Stimulated activated CD8-positive, alpha-beta memory T cell treated with anti-CD3 and anti-CD28 coated beads, Interleukin-4, amount 100 ng/mL, for 1 hour (primary cell): ENCODE data around the gene FMNL1.
A peak's percentile ranks its signal among the peaks of the same experiment; 100 is the strongest.

Experiments
- DNase-seq, 2 donors: peaks; one replicate each; pipeline ENCODE4 v3.0.0-alpha.2; 2020; ENCODE audit warnings: low read depth in 2 of 2, low spot score in 1 of 2

The FMNL1 gene

GRCh38 chr17:45277992-45278391, 56.3 kb downstream of the FMNL1 start:
- DNase-seq, result no peak

- no peak for DNase-seq
Observed at GRCh38 chr17:45279898-45280297, 58.2 kb downstream of the FMNL1 start.

GRCh38 chr17:45282683-45283644, 61.3 kb downstream of the FMNL1 start:
- no peak for DNase-seq

GRCh38 chr17:45283711-45284110, 62.0 kb downstream of the FMNL1 start:
- no peak for DNase-seq

- DNase-seq, result peak in 1 of 2 donors; percentile 21
Observed at GRCh38 chr17:45284176-45285140, 62.8 kb downstream of the FMNL1 start.

GRCh38 chr17:45286286-45286685, 64.6 kb downstream of the FMNL1 start:
- DNase-seq, result no peak

- no peak for DNase-seq
Observed at GRCh38 chr17:45287526-45288500, 66.1 kb downstream of the FMNL1 start.

GRCh38 chr17:45288825-45289224, 67.1 kb downstream of the FMNL1 start:
- no peak for DNase-seq

- no peak for DNase-seq
Observed at GRCh38 chr17:45289301-45290268, 67.9 kb downstream of the FMNL1 start.

- DNase-seq, result no peak
Observed at GRCh38 chr17:45290269-45290765, 68.6 kb downstream of the FMNL1 start.

GRCh38 chr17:45291171-45291805, 69.6 kb downstream of the FMNL1 start:
- no peak for DNase-seq

- DNase-seq, result no peak
Observed at GRCh38 chr17:45292696-45293412, 71.2 kb downstream of the FMNL1 start.

GRCh38 chr17:45293413-45294211, 71.9 kb downstream of the FMNL1 start:
- no peak for DNase-seq

- no peak for DNase-seq
Observed at GRCh38 chr17:45294506-45294905, 72.8 kb downstream of the FMNL1 start.

GRCh38 chr17:45296003-45296832, 74.5 kb downstream of the FMNL1 start:
- DNase-seq, result no peak

GRCh38 chr17:45296833-45297124, 75.1 kb downstream of the FMNL1 start:
- DNase-seq, result no peak
